Measurements from ENCODE around the gene HK3.

HK3 gene

DNA sequence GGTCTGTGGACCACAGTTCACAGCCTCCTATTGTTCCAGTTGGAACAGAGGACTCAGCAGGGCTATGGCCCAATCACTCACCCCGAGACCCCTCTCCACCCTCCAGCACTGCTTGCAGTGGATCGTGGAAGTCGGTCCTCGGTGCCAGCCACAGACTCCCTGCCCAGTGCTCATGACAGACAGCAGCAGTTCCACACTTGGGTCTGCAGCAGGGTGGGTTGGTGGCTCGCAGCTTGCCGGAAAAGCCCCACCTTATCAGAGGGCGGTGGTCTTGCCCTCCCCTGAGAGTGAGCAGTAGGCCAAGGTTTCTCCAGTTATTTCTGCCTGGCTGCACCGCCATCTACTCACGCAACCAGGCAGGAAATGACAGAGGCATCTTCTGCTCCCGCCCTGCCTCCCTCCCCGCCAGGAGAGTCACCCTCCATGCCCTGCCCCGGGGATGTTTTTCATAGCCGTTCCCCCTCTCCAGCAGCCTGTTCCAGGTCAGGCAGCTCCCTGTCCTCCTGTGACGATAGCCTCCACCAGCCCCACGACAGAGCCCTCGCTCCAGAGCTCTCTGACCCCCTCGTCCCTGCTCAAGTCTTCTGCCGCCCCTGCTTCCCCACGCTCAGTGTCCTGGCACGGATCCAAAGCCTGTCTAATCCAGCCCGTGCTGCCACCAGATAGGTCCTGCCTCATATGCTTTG lies 54.3 kb downstream of the HK3 start:
- DNase-seq (ENCODE audit: low read depth): peak; percentile 21
- no peak overlapping the region for H3K4me3 ChIP-seq (ENCODE audit: low read length)
- TF ChIP-seq, protein P1, sequence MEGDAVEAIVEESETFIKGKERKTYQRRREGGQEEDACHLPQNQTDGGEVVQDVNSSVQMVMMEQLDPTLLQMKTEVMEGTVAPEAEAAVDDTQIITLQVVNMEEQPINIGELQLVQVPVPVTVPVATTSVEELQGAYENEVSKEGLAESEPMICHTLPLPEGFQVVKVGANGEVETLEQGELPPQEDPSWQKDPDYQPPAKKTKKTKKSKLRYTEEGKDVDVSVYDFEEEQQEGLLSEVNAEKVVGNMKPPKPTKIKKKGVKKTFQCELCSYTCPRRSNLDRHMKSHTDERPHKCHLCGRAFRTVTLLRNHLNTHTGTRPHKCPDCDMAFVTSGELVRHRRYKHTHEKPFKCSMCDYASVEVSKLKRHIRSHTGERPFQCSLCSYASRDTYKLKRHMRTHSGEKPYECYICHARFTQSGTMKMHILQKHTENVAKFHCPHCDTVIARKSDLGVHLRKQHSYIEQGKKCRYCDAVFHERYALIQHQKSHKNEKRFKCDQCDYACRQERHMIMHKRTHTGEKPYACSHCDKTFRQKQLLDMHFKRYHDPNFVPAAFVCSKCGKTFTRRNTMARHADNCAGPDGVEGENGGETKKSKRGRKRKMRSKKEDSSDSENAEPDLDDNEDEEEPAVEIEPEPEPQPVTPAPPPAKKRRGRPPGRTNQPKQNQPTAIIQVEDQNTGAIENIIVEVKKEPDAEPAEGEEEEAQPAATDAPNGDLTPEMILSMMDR (conservative IDR thresholded peaks at IDR 0.05; ENCODE audit: low read length): no peak

DNA sequence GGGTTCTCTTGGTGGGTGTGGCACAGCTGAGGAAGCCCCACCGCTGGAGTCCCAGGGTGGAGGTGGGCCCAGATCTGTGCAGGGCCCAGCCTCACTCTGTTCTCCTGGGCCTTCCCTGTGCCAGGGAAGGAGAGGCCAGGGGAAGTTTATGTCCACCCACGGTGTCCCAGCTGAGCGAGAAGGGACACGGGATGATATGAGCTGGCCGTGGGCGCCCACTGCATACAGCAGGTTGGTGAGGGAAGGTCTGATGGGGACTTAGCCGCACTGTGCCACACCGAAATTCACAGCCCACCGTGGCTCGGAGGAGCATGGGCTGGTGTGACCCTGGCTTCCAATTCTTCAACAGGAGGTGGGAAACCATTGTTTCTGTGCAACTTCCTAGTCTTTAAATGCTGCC lies 54.9 kb downstream of the HK3 start:
- H3K4me3 ChIP-seq (ENCODE audit: low read length): no peak overlapping the region
- no peak for DNase-seq (ENCODE audit: low read depth)
- TF ChIP-seq, protein P1 (conservative IDR thresholded peaks at IDR 0.05; ENCODE audit: low read length): no peak

DNA sequence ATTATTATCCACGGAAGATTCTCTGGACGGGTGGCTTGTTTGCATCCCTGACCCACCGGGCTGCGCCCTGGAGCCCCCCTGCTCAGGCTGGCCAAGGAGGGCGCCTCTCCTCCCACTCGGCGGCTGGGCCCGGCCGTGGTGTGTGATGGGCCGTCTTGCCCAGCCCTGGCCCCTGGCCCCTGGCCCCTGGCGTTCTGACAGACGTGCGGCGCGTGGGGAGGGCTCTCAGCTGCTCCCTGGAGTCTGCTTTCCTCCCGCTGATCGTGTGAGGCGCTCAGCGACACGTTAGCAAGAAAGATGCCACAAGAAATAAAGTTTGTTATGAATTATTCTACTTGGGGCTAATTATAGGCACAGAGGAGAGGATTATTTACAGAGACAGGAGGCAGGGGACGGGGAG lies 55.5 kb downstream of the HK3 start:
- no peak for DNase-seq (ENCODE audit: low read depth)
- TF ChIP-seq, protein P1 (conservative IDR thresholded peaks at IDR 0.05; ENCODE audit: low read length): no peak
- no peak overlapping the region for H3K4me3 ChIP-seq (ENCODE audit: low read length)

- TF ChIP-seq, protein P1 (conservative IDR thresholded peaks at IDR 0.05; ENCODE audit: low read length): no peak
- H3K4me3 ChIP-seq (ENCODE audit: low read length): no peak overlapping the region
- DNase-seq (ENCODE audit: low read depth): peak; percentile 79
Observed at GRCh38 chr5:176837707-176838115, 61.4 kb downstream of the HK3 start.

DNA sequence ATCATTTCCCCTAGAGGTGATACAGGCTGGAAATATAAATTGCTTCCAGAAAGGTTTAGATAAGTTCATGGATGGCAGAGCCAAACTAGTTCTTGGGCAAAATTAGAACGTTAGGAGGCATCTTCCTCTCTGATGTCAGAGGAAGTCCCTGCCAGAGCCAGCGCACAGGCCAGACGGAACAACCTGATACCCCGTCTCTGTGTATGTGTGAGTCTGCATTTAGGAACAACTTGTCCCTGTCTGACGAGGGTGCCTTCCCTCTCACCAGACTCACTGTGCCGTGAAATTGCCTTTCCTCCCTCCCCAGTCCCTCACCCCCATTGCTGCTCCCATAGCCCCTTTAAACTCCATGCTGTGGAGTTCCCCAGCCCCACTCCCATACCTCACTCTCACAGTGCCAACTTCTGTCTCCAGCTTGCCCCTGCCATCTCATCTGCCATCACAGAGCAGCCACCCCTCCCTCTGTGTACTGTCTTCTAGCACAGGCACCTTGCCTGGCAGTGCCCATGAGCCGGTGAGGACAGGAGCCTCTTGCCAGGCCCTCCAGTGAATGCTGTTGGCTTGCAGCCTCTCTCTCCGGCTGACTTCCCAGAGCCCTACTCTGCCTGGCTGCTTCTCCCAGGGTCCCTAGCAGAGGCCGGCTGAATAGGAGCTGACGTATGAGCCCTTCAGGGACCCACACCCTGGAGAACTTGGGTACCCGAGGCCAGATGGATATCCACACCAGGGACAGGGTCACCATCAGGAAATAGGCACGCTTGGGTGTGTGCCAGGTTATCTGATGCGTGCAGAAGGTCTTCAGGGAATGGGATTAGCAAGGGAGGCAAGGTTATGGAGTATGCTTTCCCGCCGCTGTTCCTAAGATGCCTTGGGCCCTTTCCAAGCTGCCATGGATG lies 62.1 kb downstream of the HK3 start:
- TF ChIP-seq, protein P1 (conservative IDR thresholded peaks at IDR 0.05; ENCODE audit: low read length): no peak
- no peak overlapping the region for H3K4me3 ChIP-seq (ENCODE audit: low read length)
- DNase-seq (ENCODE audit: low read depth): no peak

GRCh38 chr5:176835918-176836317 lies 63.2 kb downstream of the HK3 start:
- H3K4me3 ChIP-seq (ENCODE audit: low read length): no peak overlapping the region
- TF ChIP-seq, protein P1 (conservative IDR thresholded peaks at IDR 0.05; ENCODE audit: low read length): no peak
- DNase-seq (ENCODE audit: low read depth): no peak
